HG02610 (cell line): Measurements from ENCODE around the gene CAPSL.
"Not testable (repeated sequence)": the region's sequence is repeated elsewhere in the genome, so short reads cannot be mapped to it uniquely, and the experiment has no call there.

ENCODE experiments used
- ATAC-seq: cut with Tn5 transposase; IDR thresholded peaks from one replicate; pipeline ENCODE4 v1.9.1; 2021; ENCODE audit warnings: mild to moderate bottlenecking, moderate library complexity; ENCODE audit not compliant: unreplicated experiment

The CAPSL gene

DNA sequence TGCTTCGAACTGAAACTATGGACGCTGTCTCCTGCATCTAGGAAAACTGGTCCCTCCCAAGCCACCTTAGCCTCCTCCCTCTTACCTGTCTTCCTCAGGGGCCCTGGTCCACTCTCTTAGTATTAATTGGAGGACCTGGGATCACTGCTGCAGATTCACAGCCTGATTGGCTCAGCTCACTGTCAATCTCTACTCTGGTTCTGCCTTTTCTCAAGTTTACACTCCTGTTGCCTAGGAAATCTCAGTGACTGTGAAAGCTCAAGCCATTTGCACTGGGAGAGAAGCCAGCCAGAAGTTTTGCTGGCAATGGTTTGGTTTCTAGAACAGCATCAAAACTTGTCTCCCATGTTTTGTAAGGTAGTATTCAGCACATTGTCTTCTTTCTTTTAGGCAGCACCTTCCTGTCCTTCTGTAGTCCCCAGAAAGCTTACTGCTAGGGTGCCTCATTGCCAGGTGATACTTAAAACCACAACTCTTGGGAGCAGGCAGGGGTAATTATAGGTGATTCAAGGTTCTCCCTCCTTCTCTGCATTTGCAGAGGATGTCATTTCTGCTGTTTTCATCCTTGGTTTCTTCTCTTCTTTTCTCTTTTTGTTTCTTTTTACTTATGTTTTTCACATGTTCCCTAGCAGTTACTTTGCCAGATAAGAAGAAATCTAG lies at the start of gene CAPSL:
CAPSL (minus strand) TSS at position 55 of the 660 bp plus-strand sequence. CDS start 17,502 bp downstream, outside the sequence.
- ATAC-seq: no peak

DNA sequence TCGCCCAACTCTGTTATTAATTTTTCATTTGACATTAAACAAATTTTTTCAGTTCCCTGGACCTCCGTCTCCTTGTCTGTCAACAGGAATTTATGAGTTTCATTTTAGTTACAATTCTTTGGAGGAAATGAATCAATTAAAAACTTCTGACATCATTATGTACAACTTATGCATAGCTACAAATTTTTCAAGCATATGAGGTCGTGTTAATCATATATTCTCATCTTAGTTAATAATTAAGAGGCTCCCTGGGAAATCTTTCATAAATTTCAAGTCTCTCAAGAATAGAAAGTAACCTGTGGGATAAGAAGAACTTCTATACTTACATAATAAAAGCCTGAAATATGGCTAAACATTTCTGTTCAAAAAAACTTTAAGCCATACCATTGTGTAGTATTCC lies 49.4 kb upstream of the CAPSL start:
- no peak for ATAC-seq

DNA sequence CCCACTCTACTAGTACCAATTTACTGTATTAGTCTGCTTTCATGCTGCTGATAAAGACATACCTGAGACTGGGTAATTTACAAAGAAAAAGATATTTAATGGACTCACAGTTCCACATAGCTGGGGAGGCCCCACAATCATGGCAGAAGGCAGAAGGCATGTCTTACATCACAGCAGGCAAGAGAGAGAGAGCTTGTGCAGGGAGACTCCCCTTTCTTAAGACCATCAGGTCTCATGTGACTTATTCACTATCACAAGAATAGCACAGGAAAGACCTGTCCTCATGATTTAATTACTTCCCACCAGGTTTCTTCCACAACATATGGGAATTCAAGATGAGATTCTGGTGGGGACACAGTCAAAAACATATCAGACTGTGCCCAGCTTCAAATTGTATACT lies 41.3 kb upstream of the CAPSL start:
- ATAC-seq: no peak

DNA sequence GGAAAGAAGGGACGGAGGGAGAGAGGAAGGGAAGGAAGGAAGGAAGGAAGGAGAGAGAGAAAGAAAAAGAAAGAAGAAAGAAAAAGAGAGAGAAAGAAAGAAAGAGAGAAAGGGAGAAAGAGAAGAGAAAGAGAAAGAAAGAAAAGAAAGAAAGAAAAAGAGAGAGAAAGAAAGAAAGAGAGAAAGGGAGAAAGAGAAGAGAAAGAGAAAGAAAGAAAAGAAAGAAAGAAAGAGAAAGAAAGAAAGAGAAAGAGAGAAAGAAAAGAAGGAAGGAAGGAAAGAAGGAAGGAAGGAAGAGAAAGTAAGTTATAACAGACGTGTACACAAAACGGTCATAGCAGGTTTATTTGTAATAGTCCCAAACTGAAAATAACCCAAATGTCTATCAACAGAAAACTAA lies 38.4 kb upstream of the CAPSL start:
- not testable (repeated sequence) for ATAC-seq

DNA sequence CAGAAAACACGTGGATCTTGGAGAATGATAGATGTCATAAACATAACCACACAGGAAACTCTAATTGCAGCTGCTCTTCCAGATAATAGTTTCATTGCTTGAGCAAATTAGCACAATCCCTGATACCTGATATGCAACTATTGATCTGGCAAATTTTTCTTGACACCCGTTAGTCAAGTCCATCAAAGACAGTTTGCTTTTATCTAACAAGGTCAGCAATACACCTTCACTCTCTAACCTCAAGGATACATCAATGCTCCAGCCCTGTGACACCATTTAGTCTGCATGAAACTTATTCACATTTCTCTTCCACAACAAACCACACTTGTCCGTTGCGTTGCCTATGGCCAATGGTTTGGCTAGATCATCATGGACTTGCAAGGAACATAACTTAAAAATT lies 36.1 kb upstream of the CAPSL start:
- ATAC-seq: no peak

DNA sequence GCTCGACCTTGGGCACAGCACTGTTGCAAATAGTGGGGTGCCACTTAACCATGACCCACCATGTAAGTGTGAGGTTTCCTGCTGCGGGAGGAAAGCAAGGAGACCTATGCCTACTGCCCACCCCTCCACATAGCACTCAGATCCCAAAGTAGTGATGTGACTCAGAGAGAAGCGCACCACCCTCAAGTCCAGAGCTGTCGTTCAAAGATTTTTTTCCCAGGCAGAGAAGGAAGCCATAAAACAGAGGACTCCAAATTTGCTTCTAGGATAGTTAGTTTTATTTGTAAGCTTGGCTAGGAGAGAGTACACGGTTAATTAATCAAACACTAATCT lies 33.4 kb upstream of the CAPSL start:
- no peak for ATAC-seq

DNA sequence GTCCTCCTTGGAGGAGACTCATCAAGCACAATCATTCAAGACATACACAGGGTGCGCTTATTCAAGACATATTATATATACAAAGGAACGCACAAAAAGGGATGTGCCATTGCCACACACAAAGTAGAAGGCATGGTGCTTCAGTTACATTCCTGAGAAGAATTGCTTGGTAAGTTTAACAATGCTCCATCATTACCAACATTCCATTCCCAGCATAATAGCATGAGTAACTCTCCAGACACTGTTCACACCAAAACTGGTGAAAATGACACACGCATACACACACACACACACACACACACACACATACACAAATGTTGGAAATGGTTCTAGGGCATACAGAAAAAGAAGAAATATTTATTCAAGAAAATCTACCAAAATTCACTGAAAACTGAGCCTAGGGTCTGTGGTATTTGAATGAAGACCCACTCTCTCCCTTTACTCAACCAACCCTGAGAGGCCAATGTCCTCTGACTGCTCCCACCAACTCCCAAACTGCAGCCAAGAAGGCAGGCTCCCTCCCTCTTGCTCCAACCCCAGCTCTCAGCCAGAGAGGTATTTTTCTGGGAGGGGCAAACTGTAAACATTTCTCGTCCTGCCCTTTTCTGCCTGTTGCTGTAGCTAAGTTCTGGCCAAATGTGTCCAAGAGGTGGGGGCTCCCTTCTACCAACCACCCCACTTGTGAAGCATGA lies 32.9 kb upstream of the CAPSL start:
- no peak for ATAC-seq

DNA sequence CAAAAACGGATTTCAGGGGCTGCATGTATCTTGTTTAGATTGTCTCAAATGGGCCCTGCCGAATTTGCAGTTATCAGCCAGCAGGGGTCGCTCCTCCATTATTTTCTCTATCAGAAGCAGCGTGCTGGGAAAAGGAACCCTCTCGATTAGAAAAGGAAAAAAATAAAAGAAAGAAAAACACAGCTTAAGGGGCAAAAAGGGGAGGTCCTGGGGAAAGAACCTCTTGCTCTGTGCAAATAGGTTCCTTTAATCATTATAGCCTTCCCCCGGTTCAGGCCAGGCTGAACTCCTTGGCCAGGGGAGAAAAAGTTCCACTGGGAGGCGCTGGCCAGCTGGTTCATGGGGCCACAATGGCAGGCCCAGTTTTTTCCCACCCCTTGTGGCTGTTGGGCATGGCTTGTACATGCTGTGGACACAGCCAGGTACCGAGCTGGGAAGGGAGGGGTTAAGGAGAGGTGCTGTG lies 25.0 kb upstream of the CAPSL start:
- no peak for ATAC-seq

DNA sequence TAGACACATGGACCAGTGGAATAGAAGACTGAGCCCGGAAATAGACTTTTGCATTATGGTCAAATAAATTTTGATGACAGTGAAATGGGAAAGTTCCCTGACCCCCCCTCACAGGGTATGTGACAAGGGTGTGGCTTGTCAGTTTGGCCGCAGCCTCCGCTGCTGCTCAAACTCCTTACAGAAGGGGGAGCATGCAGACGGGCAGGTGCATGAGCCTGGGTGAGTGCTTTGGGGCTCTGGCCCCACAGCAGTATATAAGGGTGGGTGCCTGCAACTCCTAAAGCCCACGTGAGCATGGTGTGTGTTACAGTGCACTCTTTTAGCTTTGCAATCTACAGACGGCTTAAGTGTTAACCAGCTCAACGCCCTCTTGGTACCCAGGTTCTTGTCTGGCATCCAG lies 21.9 kb upstream of the CAPSL start:
- ATAC-seq: no peak

DNA sequence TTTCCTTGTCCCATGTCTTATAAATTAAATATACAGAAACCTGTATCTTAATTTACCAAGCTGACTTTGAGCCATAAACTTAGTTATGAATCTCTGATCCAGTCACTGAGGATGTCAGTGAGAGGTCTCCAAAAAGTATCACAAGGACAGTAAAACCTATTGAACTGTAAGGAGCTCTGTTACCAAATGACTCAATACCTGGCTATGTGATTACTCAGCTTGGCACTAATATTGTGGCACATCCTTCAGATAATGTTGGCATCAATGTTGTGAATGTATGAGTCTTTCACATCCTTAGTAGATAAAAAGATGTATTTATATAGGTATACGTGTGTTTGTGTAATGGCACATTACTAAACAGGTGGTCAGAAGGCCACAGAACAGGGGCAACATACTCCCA lies 18.0 kb upstream of the CAPSL start:
- ATAC-seq: no peak

DNA sequence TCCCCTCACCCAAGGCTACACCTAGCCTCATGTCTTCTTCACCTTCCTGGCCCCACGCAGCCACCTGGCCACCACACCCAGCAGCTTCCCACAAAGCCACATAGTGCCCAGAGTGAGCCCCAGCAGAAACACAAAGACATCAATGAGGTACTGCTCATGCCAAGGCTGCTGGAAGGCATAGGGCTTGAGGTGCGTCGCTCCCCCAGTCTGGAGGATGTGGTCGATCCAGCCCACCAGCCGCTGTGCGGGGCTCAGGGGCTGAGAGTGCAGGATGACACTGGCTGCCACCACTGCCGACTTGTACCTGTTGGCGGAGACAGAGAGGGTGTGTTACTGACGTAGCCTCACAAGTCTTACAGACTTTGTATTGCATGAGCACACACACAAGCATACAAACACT lies 15.8 kb upstream of the CAPSL start:
- ATAC-seq: no peak

DNA sequence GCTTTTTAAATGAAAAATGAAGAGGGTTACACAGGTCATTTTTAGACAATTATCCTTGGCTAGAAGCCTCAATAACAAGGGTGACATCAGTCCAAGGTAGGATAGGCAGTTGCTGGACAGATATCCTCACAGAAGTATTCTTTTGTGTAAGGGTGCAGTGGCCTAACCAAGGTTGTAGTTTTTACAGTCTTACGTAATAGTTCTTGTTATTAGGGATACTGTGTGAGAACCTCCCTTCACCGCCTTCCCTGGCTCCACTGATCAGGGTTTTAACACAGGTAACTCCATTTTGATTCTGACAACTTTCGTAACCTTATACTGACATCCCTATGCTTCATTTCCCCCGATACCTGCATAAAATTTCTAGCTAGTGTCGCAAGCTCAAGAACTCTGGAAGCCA lies 8.7 kb upstream of the CAPSL start:
- no peak for ATAC-seq

DNA sequence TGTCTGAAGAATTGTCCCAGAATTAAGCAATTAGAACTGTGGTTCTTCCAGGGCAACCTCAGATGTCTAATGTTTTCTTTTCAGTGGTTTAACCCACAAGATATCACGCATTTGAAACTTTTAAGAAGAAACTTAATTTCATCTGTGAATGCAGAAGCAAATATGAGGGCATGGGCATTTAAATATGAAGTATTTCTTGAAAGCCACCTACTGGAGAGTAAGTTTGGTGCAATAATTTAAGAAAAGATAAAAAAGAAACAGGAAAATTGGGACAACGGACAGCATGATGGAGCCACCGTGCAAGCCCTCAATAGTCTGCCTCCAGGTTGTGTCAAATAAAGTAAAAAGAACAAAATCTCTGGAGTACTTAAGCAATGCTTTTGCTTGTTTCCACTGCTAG lies 1.2 kb upstream of the CAPSL start:
- ATAC-seq: no peak

DNA sequence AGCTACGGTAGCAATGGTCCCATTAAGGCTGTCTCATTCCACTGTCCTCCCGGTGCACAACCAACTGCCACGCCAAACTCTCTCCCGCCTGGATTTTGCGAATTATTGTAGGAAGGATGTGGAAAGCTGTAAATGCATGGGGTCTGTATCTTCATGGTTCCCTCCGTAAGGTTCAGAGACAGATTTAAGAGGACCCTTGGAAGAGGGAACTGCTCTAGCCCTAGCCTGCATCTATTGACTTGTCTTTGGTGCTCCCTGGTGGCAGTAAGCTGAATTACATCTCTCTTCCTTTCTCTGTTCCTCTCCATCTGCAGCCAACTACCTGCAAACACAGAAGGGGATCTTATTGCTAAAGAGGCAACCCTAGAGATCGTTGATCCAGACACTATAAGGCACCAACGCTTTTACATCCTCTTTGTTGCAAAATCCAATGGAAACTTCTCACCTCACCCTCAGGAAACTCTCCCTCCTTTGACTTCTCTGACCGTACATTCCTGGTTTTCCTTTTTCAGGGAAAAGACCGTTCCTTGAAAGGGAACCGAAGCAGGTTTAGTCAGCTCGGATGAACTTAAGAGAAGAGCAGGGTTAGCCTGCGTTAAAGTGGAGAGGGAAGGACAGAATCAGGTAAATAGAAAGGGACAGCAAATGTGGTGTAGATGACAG lies 11.9 kb downstream of the CAPSL start:
- ATAC-seq: peak; percentile 59

DNA sequence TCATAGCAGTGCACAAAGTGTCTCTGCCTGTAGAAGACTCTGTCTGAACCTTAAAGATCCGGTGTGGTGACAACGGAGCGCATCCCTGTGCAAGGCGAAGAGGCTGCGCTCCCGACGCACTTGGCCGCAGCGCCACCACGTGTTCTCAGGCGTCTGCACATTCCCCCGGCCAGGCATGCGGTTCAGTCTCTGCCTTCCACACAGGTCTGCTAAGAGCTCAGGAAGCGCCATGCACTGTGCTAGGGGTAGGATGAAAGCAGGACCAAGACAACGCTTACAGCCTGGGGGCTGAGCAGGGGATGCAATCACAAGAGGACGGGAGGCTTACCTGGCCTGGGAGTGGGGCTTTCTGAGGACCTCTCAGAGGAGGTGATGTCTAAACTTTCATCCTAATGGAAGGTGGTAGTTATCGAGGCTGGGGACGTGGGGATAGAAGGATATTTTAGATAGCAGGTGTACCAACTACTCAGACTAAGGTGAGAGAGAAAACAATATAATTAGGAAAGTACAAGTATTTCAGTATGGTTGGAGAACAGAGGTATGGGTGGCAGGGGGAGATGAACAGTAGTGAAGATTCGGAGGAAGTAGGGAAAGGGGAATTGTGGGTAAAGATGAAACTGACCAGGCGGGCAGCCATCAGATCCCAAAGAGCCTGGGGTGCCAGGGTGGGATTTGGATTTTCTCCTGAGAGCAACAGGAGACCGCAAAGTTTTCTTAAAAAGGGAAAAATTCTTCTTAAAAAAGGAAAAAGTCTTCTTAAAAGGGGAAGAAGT lies 13.3 kb downstream of the CAPSL start:
- ATAC-seq: peak; percentile 77

DNA sequence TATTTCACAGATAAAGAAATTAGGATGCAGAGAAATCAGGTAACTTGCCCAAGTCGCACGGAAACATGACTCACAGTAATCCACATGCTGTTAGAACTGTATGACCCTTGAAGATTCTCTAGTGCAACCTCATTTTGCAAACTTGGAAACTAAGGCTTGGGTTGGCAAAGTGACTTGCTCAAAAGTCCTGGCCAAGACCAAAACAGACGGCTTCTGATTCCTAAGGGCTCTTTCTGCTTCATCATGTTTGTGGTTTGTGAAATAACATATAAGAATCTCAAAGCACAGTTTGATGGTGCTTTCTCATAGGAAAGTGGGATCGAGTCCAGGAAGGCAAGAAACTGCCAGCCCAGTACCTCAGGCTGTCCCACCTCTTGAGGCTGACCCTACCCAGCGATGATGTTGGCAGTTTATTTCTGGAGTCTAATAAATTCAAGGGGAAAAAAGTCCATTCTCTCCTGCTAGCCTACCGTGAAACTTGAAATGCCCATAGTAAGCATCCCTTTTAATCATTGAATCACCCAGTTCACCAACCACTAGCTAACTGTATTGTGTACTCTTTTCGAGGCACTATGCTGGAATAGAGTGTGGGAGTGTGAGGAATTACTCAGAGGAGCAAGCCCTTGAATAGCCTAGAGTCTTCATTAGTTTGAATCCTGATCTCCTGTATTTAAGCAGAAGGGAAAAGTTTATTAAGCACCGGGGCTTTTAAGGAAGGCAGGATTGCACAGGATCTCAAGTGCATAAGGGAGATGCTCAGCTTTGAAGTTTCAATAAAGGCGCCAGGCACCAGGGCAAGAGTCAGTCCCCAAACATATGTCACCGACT lies 14.1 kb downstream of the CAPSL start:
- ATAC-seq: no peak

DNA sequence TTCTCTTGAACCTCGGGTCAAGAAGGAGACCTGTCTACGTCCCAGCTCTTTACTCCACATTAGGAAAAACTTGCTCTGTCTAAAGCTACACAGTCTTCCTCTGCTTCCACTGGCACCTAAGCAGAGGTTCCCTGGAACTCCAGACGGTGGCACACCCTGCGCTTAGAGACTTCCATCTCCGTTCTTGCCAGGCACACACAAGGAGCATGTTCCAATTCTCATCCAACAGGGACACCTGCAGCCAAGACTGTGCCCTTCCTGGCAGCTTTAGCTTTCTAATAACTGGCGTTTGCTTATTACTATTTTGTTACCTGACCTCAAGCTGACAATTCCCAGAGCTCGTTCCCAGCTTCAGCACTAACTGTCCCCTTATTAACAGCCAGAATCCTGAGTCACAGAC lies 16.0 kb downstream of the CAPSL start:
- no peak for ATAC-seq

DNA sequence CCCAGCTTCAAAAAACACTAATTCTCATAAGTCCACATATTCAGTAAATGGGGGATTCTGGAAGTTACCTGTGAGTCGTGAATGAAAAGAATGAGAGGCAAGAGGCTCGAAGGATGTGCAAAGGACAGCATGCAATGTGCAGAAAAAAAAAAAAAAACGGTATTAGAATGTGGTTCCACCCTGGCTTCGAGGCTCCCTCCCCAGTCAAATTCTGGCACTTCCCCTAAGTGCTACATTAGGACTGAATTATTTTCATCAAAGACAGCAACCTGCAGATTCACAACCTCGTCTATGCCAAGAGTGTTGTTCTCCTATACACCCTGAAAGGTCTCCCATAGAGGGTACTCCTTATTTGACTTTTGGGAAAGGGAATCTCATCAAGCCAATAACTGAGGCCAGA lies 16.5 kb downstream of the CAPSL start:
- ATAC-seq: no peak

DNA sequence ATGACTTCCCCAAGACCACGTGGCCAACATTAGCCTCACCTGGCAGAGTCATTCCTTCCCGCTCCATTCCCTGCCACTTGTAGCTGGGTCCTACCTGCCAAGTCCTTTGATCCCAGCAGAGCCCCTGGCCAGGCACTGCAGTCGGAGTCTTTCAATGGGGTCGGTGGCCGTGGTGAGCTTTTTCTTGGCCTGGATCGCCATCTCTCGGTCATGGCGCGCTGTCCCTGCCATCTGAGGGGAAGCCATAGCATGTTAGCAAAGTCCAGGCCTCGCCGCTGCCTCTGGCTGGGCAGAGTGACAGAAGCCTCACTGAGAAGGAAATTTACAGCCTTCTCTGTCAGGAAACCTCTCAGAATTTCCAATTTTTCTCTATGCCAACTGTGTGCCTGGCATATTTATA lies 17.5 kb downstream of the CAPSL start:
- no peak for ATAC-seq

DNA sequence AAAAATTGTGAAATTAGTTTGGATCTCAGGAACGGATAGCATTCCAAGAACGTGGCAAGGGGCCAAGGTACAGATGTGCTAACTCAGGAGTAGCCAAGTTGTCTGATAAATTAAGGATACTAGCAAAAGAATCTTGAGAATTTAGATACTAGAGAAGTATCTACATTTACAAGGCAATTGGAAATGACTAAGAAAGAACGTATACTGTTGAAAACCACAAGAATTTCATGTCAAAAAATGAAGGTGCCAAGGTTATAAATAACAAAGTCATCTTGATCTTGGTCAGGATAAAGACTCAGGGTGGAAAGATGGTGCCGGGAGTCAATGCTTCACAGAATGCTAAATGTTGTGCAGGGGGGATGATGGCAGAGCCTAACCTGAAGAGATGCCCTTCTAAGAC lies 19.2 kb downstream of the CAPSL start:
- no peak for ATAC-seq

DNA sequence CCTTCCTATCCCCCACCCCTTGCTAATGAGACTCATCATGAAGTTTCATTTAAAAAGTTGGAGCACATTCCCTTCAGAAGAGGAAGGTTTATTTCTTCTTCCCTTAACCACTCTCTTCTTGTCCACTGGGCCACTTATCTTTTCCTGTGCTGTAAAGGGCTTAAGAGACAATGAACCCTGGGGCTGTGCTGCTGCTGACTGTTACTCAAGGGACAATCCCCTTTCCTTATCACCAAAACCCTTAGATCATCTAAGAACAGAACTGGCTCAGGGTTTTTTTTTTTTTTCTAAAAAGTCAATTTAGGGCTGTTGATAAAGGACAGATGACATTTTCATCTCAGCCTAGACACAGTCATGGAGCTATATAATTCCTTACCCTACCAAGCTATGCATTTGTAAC lies 29.6 kb downstream of the CAPSL start:
- ATAC-seq: no peak
